ENCODE results near the gene FAR2.

GRCh38 chr12:29245246-29245645, 96.2 kb downstream of the FAR2 start:
- no peak for TF ChIP-seq POLR2AphosphoS5 (IDR thresholded peaks at IDR 0.05; ENCODE audit: low read depth, low read length)
- TF ChIP-seq POLR2A (IDR thresholded peaks at IDR 0.05; ENCODE audit: low read depth, low read length): no peak

Measured in GM12891 (cell line).